K562 (cell line): ENCODE data around the gene OR2Y1. TPM values are rescaled to one million over a fixed set of nuclear protein-coding genes. Genes with fewer than 3 reads are reported as not detected.

Source experiments
- BACH1 ChIP-seq: fragments of 200-800 bp; sonication (Bioruptor generic); IDR thresholded peaks from 2 replicates; pipeline ENCODE4 v1.6.1; 2016; ENCODE audit warnings: missing genetic modification characterization, missing compliant biosample characterization
- DMBX1 ChIP-seq: fragments of 250-450 bp; sonication (Bioruptor Pico); IDR thresholded peaks from 2 replicates; pipeline ENCODE4 v1.8.0; 2022; ENCODE audit warnings: inconsistent platforms, mild to moderate bottlenecking, moderate library complexity, borderline replicate concordance
- HDGF ChIP-seq: fragments of 450-650 bp; IDR thresholded peaks from 2 replicates; pipeline ENCODE4 v1.6.1; 2016
- MYC ChIP-seq, 2 experiments: fragments of 250-450 bp in 1 of 2; sonication (Bioruptor Pico) in 1 of 2; IDR thresholded peaks; 2 replicates each; pipeline versions ENCODE4 v1.5.1 to v1.6.1; 2012 to 2021; ENCODE audit warnings: low read depth in 2 of 2, borderline replicate concordance in 1 of 2, improper control_type of control experiment in 1 of 2, low read length in 1 of 2, mild to moderate bottlenecking in 1 of 2, moderate library complexity in 1 of 2
- MYNN ChIP-seq, 2 experiments: sonication (generic); formaldehyde crosslinking in 1 of 2; IDR thresholded peaks; 2 replicates each; pipeline versions ENCODE4 v1.5.0 to v1.6.1; 2016 to 2020; ENCODE audit warnings: antibody characterized with exemption in 1 of 2, missing genetic modification reagents in 1 of 2
- POLR2AphosphoS2 ChIP-seq: IDR thresholded peaks from 2 replicates; pipeline ENCODE4 v1.6.1; 2012; ENCODE audit warnings: low read length, improper control_type of control experiment
- RBM15 ChIP-seq: fragments of 200-400 bp; formaldehyde crosslinking; IDR thresholded peaks from 2 replicates; pipeline ENCODE4 v1.6.1; 2018; ENCODE audit warnings: mild to moderate bottlenecking, low read length, moderate library complexity; ENCODE audit not compliant: insufficient read depth
- SMARCA4 ChIP-seq: fragments of 450-650 bp; IDR thresholded peaks from 2 replicates; pipeline ENCODE4 v1.6.1; 2016
- SRF ChIP-seq, 2 experiments: fragments of 250-450, 450-650 bp in 1 of 2; sonication (Bioruptor Pico) in 1 of 2; sonication (generic) in 1 of 2; formaldehyde crosslinking; IDR thresholded peaks; 2 replicates each; pipeline versions ENCODE4 v1.5.0 to v1.5.1; 2020 to 2022; ENCODE audit warnings: mild to moderate bottlenecking in 1 of 2, missing genetic modification reagents in 1 of 2
- TEAD4 ChIP-seq, 2 experiments: sonication (generic) in 1 of 2; formaldehyde crosslinking in 1 of 2; IDR thresholded peaks; 2 replicates each; pipeline versions ENCODE4 v1.6.1 to v1.8.0; 2012 to 2022; ENCODE audit warnings: borderline replicate concordance in 1 of 2, inconsistent platforms in 1 of 2, low read length in 1 of 2, mild to moderate bottlenecking in 1 of 2, missing genetic modification reagents in 1 of 2
- ZFP36 ChIP-seq: fragments of 150-350 bp; IDR thresholded peaks from 2 replicates; pipeline ENCODE4 v1.6.1; 2018; ENCODE audit warnings: low read length, low read depth; ENCODE audit not compliant: partially characterized antibody
- ZNF408 ChIP-seq: fragments of 250-450 bp; sonication (Bioruptor Pico); IDR thresholded peaks from 2 replicates; pipeline ENCODE4 v1.4.0; 2020; ENCODE audit warnings: low read depth, mild to moderate bottlenecking, moderate library complexity
- ZNF583 ChIP-seq: fragments of 250-450 bp; sonication (Bioruptor Pico); IDR thresholded peaks from 2 replicates; pipeline ENCODE4 v1.4.0; 2020
- polyA plus RNA-seq, 8 experiments: library from polyadenylated mRNA; depleted of rRNA in 4 of 8; stranded (reverse) in 5 of 8; unstranded in 3 of 8; fragments of >200 nt; fragmentation: Nextera tagmentation in 2 of 8; fragmentation: Illumina TruSeq in 1 of 8; extraction: Ambion mirVana in 2 of 8; extraction: Trizol in 1 of 8; gene quantifications; 2 replicates each; pipeline versions ENCODE4 v1.2.1 to v1.2.3, GENCODE V29; 2011 to 2014; ENCODE audit warnings: inconsistent platforms in 1 of 8, missing spikeins in 1 of 8
- total RNA-seq, 7 experiments: library from RNA; depleted of rRNA in 6 of 7; stranded (reverse); fragments of >200 nt in 6 of 7; fragmentation: Illumina TruSeq in 2 of 7; extraction: Trizol in 2 of 7; gene quantifications; 2 replicates each; pipeline versions ENCODE4 v1.2.1 to v1.2.3, GENCODE V29; 2011 to 2021; ENCODE audit warnings: low replicate concordance in 1 of 7
- TF ChIP-seq, protein P1 (sequence below): fragments of 450-650 bp; IDR thresholded peaks from 2 replicates; pipeline ENCODE4 v1.6.1; 2016
- TF ChIP-seq, protein P2 (sequence below): fragments of 250-450 bp; sonication (Bioruptor Pico); IDR thresholded peaks from 2 replicates; pipeline ENCODE4 v1.8.0; 2021; ENCODE audit warnings: mild to moderate bottlenecking, moderate library complexity
- TF ChIP-seq, protein P3 (sequence below): sonication (generic); formaldehyde crosslinking; IDR thresholded peaks from 2 replicates; pipeline ENCODE4 v1.5.0; 2020; ENCODE audit warnings: missing genetic modification reagents
- TF ChIP-seq, protein P4 (sequence below): fragments of 250-450 bp; sonication (Bioruptor Pico); IDR thresholded peaks from 2 replicates; pipeline ENCODE4 v1.8.0; 2021; ENCODE audit warnings: moderate library complexity, mild to moderate bottlenecking, inconsistent platforms
- TF ChIP-seq, protein P5 (sequence below): sonication (generic); formaldehyde crosslinking; IDR thresholded peaks from 2 replicates; pipeline ENCODE4 v1.8.0; 2022; ENCODE audit warnings: mild to moderate bottlenecking, missing genetic modification reagents, borderline replicate concordance

OR2Y1 gene
- total and polyA plus RNA-seq, 9 of the 15 experiments (the other 6 are each of a cell fraction or from before 2014, with no cell fraction given), result not detected

DNA sequence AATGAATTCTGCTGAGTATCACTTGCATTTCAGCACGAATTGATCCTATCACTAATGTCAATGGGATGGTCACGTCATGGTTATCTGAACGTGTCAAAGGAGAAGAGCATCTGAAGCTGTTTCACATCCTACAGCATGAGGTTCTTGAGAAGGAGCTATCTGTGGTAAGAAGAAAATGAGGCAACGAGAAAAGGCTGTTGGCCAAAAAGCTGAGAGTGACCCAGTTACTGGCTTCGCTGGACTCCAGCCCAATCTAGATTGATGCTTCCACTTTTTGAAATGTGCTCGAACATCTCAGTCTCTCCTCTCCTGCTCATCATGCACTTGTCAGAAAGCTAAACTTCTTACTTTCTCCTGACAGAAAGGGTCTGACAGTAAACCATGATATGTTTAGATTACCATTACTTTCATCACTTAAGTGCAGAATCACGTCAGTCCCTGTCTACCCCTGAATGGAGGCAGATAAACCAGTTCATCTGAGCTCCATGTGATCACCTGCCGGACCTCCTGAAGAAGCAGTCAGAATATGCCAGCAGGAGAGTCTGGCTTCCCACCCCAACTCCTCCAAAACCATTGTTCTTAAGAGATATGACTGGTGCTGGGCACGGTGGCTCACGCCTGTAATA, 40.2 kb upstream of the OR2Y1 start (continued):
- TF ChIP-seq, protein P1, sequence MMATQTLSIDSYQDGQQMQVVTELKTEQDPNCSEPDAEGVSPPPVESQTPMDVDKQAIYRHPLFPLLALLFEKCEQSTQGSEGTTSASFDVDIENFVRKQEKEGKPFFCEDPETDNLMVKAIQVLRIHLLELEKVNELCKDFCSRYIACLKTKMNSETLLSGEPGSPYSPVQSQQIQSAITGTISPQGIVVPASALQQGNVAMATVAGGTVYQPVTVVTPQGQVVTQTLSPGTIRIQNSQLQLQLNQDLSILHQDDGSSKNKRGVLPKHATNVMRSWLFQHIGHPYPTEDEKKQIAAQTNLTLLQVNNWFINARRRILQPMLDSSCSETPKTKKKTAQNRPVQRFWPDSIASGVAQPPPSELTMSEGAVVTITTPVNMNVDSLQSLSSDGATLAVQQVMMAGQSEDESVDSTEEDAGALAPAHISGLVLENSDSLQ, result peak; percentile 44; the same call in 1 of the 2 replicates
- no peak for TF ChIP-seq MYNN (IDR thresholded peaks at IDR 0.05)
- TF ChIP-seq MYNN (CRISPR knock-in tag; IDR thresholded peaks at IDR 0.05), result no peak
- TF ChIP-seq, protein P2, sequence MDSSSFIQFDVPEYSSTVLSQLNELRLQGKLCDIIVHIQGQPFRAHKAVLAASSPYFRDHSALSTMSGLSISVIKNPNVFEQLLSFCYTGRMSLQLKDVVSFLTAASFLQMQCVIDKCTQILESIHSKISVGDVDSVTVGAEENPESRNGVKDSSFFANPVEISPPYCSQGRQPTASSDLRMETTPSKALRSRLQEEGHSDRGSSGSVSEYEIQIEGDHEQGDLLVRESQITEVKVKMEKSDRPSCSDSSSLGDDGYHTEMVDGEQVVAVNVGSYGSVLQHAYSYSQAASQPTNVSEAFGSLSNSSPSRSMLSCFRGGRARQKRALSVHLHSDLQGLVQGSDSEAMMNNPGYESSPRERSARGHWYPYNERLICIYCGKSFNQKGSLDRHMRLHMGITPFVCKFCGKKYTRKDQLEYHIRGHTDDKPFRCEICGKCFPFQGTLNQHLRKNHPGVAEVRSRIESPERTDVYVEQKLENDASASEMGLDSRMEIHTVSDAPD, result no peak
- TF ChIP-seq ZNF408 (CRISPR knock-in tag), result no peak
- TF ChIP-seq TEAD4 (IDR thresholded peaks at IDR 0.05; ENCODE audit: low read length), result 0 out of 2 replicates have a peak, but pooled peaks have one; percentile 8
- TF ChIP-seq TEAD4 (CRISPR knock-in tag; IDR thresholded peaks at IDR 0.05; ENCODE audit: borderline replicate concordance), result no peak
- TF ChIP-seq SMARCA4, result no peak
- TF ChIP-seq POLR2AphosphoS2, result no peak
- peak; percentile 15; the same call in 1 of the 2 replicates for TF ChIP-seq DMBX1 (CRISPR knock-in tag)
- TF ChIP-seq, protein P3, sequence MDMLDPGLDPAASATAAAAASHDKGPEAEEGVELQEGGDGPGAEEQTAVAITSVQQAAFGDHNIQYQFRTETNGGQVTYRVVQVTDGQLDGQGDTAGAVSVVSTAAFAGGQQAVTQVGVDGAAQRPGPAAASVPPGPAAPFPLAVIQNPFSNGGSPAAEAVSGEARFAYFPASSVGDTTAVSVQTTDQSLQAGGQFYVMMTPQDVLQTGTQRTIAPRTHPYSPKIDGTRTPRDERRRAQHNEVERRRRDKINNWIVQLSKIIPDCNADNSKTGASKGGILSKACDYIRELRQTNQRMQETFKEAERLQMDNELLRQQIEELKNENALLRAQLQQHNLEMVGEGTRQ (CRISPR knock-in tag), result peak; percentile 11; the same call in 1 of the 2 replicates
- no peak for TF ChIP-seq ZNF583 (CRISPR knock-in tag)
- no peak for TF ChIP-seq BACH1 (tag)
- TF ChIP-seq, protein P4, sequence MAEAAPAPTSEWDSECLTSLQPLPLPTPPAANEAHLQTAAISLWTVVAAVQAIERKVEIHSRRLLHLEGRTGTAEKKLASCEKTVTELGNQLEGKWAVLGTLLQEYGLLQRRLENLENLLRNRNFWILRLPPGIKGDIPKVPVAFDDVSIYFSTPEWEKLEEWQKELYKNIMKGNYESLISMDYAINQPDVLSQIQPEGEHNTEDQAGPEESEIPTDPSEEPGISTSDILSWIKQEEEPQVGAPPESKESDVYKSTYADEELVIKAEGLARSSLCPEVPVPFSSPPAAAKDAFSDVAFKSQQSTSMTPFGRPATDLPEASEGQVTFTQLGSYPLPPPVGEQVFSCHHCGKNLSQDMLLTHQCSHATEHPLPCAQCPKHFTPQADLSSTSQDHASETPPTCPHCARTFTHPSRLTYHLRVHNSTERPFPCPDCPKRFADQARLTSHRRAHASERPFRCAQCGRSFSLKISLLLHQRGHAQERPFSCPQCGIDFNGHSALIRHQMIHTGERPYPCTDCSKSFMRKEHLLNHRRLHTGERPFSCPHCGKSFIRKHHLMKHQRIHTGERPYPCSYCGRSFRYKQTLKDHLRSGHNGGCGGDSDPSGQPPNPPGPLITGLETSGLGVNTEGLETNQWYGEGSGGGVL (CRISPR knock-in tag), result no peak
- no peak for TF ChIP-seq ZFP36
- TF ChIP-seq, protein P5, sequence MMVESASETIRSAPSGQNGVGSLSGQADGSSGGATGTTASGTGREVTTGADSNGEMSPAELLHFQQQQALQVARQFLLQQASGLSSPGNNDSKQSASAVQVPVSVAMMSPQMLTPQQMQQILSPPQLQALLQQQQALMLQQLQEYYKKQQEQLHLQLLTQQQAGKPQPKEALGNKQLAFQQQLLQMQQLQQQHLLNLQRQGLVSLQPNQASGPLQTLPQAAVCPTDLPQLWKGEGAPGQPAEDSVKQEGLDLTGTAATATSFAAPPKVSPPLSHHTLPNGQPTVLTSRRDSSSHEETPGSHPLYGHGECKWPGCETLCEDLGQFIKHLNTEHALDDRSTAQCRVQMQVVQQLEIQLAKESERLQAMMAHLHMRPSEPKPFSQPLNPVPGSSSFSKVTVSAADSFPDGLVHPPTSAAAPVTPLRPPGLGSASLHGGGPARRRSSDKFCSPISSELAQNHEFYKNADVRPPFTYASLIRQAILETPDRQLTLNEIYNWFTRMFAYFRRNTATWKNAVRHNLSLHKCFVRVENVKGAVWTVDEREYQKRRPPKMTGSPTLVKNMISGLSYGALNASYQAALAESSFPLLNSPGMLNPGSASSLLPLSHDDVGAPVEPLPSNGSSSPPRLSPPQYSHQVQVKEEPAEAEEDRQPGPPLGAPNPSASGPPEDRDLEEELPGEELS, result no peak
- TF ChIP-seq MYC (IDR thresholded peaks at IDR 0.05; ENCODE audit: low read depth, low read length), result peak; percentile 19; the same call in 1 of the 2 replicates
- no peak for TF ChIP-seq MYC (CRISPR knock-in tag; IDR thresholded peaks at IDR 0.05; ENCODE audit: borderline replicate concordance, low read depth)
- no peak for TF ChIP-seq RBM15
- TF ChIP-seq SRF (CRISPR knock-in tag; IDR thresholded peaks at IDR 0.05), result no peak
- no peak for TF ChIP-seq HDGF
